GM13977 (cell line): Measurements from ENCODE around the gene MAP1S.
A peak's percentile ranks its signal among the peaks of the same experiment; 100 is the strongest.

Source experiments
- DNase-seq: peaks from one replicate; pipeline ENCODE4 v3.0.0; 2012; ENCODE audit warnings: low spot score
- in situ Hi-C: fragments of 300-500 bp; cut with MboI; formaldehyde crosslinking; loops from one replicate; pipeline ENCODE4 v1.12.0; 2022; ENCODE audit warnings: low sequenced_read_pairs, low pct_unique_long_range_greater_than_20kb, mixed read lengths, inconsistent platforms; ENCODE audit not compliant: unreplicated experiment
- TF ChIP-seq, protein P1 (sequence below): IDR thresholded peaks from 2 replicates; pipeline ENCODE4 v1.5.1; 2012; ENCODE audit warnings: mild to moderate bottlenecking, control low read depth; ENCODE audit not compliant: insufficient read depth; ENCODE audit errors: extremely low read depth, missing control alignments

The MAP1S gene

DNA sequence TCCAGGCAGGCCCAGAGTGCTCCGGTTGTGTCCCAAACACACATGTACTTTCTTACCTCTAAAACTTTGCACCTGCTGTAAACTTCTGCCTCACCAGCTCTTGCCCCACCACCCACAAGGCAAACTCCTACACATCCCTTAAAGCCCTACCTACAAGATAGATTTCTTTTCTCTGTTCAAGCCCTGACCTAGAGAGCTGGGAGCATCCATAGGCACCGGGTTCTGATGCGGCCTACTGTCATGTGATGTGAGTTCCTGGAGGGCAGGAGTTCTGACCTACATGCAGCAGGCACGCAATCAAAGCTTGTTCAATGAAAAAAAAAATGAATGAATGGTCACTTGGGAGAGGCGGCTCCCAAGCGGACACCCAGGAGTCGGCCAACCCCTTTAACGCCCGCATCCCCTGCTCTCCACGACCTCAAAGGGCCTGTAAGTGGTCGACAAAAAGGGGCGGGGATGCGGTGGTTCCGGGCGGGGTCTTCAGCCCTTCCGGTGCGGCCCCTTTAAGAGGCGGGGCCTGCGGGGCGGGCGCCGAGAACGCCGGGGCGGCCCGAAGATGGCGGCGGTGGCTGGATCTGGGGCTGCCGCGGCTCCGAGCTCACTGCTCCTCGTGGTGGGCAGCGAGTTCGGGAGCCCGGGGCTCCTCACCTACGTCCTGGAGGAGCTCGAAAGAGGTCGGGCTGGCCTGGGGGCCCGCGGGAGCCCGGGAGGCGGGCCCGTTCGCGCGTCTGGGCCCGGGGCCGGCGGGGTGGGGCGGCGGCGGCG is at the start of gene MAP1S:
Gene MAP1S (plus strand): TSS at position 534 of the 765 bp plus-strand sequence. CDS start 23 bp downstream, at position 557.
- TF ChIP-seq, protein P1, sequence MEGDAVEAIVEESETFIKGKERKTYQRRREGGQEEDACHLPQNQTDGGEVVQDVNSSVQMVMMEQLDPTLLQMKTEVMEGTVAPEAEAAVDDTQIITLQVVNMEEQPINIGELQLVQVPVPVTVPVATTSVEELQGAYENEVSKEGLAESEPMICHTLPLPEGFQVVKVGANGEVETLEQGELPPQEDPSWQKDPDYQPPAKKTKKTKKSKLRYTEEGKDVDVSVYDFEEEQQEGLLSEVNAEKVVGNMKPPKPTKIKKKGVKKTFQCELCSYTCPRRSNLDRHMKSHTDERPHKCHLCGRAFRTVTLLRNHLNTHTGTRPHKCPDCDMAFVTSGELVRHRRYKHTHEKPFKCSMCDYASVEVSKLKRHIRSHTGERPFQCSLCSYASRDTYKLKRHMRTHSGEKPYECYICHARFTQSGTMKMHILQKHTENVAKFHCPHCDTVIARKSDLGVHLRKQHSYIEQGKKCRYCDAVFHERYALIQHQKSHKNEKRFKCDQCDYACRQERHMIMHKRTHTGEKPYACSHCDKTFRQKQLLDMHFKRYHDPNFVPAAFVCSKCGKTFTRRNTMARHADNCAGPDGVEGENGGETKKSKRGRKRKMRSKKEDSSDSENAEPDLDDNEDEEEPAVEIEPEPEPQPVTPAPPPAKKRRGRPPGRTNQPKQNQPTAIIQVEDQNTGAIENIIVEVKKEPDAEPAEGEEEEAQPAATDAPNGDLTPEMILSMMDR = no peak
- in situ Hi-C loops = loop anchor here (10.0 kb wide), 1 partner anchor 56 kb away; no protein-coding TSS in a partner anchor
- peak; percentile 96 for DNase-seq

DNA sequence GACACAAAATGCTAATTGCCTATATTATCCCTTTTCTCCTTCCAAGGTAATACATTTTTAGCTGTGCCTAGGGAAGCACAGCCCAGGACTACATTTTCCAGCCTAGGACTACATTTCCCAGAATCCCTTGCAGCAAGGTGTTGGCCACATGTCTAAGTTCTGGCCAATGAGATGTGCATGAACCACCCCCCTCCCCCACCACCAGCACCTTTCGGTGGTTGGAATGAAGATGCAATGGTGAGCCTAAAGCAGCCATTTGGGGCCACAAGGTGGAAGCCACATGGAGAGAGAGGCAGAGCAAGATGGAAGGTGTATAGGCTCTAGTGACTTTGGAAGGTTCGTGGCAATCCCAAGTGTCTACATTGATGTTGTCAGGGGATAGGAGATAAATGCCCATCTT is 47.4 kb upstream of the MAP1S start:
- in situ Hi-C loops = no loop called here
- DNase-seq = peak; percentile 40
- TF ChIP-seq, protein P1 = no peak

DNA sequence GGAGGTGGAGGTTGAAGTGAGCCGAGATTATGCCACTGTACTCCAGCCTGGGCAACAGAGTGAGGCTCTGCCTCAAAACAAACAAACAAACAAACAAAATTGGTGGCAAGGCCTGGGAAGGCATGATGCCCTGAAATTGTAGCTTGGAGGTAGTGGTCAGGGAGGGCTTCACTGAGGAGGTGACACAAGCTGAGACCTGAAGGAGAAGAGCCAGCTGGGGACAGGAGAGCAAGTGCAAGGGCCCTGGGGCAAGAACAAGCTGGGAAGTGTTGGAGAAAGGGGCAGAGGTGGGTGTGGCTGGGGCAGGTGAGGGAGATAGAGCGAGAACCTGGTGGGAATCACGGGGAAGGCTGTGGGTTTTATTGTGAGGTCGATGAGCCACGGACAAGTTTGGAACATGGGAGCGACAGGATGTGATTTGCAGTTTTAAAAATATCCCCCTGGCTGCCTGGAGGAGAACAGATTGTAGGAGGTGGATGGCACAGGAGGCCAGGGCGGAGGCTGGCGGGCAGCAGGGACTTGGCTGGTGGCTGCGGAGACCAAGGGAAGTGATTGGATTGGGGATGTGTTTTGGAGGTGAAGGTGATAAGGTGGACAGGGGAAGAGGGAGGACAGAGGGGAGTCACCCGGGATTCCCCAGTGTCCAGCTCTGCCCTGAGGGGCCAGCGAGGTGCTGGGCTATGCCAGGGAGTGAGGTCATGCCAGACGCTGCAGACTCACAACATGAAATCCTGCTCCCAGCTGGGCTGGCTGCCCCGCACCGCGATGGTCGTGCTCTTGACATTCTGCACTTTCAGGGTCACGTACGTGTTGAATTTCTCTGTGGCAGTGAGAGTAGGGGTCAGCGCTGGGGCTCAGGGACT is 45.1 kb upstream of the MAP1S start:
- TF ChIP-seq, protein P1 = no peak
- DNase-seq = peak; percentile 7
- in situ Hi-C loops = no loop called here

DNA sequence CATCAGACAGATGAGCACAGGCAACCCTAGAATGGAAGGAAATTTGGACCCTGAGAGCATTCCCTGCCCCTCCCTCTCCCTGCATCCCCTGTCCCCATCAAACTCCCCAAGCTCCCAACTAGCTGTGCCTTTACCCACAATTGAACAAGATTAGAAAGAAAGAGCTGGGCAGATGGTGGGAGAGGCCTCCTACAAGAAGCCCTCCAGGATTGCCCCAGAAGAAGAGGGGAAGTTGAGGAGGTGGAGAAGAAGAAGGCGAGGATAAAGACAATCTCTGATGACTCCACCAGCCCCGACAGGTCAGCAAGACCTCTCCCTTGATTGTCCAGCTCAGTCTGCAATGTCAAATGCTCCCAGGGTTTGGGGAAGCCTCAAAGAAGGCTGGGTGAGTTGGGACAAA is 43.0 kb upstream of the MAP1S start:
- peak; percentile 12 for DNase-seq
- TF ChIP-seq, protein P1 = no peak
- in situ Hi-C loops = no loop called here

GRCh38 chr19:17677002-17677401 is 42.3 kb upstream of the MAP1S start:
- in situ Hi-C loops = no loop called here
- DNase-seq = no peak
- TF ChIP-seq, protein P1 = peak; percentile 52

GRCh38 chr19:17678836-17679235 is 40.4 kb upstream of the MAP1S start:
- no peak for DNase-seq
- TF ChIP-seq, protein P1 = no peak
- in situ Hi-C loops = no loop called here
